GM20431 (cell line): ENCODE data around the gene ADD3.

Experiments used
- in situ Hi-C: fragments of 300-500 bp; cut with MseI, MboI; formaldehyde crosslinking; loops from one replicate; pipeline ENCODE4 v1.15.0; 2020; ENCODE audit warnings: low sequenced_read_pairs; ENCODE audit not compliant: unreplicated experiment

Gene ADD3

GRCh38 chr10:110052916-110053315 is 45.1 kb downstream of the ADD3 start:
- in situ Hi-C loops, result no loop called here

DNA sequence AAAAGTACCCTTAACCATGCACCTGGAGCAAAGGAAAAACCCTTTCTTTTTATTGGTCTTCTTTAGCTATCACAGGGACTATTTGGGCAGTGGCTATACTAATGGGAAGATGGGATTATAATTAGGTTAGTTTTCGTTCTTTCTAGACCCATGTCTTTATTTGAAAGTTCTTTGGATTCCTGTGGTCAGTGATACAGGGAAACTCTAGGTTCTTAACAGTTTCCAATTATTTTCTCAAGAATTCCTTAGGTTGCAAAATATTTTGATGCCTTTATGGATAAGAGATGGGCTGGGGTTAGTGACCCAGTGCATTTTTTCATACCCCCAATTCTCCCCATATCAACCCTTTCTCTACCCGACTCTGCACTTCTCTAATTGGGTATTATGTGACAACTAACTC is 49.0 kb downstream of the ADD3 start:
- in situ Hi-C loops, result no loop called here

DNA sequence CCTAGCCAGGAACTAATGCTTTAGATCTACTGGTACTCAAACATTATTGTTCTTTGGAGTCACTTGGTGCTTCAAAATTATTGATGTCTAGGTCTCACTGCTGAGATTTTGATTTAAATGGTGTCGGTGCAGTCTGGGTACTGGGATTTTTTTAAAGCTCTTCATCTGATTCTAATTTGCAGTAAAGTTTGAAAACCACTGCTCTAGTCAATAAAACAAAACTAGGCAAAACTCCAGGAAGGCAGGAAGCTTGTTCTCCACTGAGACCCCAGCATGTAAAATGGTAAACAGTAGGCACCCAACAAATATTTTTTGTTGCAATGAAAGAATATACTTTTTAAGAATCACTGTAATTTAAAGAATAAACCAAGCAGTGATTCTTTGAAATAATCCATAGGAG is 49.7 kb downstream of the ADD3 start:
- in situ Hi-C loops, result no loop called here

- in situ Hi-C loops, result no loop called here
Measured at GRCh38 chr10:110058212-110058611, 50.4 kb downstream of the ADD3 start.

- in situ Hi-C loops, result no loop called here
Measured at GRCh38 chr10:110059925-110060324, 52.1 kb downstream of the ADD3 start.

- in situ Hi-C loops, result no loop called here
Measured at GRCh38 chr10:110061687-110062086, 53.9 kb downstream of the ADD3 start.

GRCh38 chr10:110065269-110065668 is 57.5 kb downstream of the ADD3 start:
- in situ Hi-C loops, result no loop called here

GRCh38 chr10:110067960-110068770 is 60.4 kb downstream of the ADD3 start:
- in situ Hi-C loops, result no loop called here

DNA sequence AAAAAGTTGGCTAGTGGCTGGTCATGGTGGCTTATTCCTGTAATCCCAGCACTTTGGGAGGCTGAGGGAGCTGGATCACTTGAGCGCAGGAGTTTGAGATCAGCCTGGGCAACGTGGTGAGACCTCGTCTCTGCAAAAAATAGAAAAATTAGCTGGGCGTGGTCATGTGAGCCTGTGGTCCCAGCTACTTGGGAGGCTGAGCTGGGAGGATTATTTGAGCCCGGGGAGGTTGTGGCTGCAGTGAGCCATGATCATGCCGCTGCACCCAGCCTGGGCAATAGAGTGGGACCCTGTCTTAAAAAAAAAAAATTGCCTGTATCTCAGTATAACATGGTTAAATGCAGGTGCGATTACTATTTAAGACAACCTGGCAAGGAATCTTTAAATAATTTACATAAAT is 61.0 kb downstream of the ADD3 start:
- in situ Hi-C loops, result no loop called here

- in situ Hi-C loops, result no loop called here
Measured at GRCh38 chr10:110069502-110069982, 61.8 kb downstream of the ADD3 start.

GRCh38 chr10:110073896-110074295 is 66.1 kb downstream of the ADD3 start:
- in situ Hi-C loops, result no loop called here

DNA sequence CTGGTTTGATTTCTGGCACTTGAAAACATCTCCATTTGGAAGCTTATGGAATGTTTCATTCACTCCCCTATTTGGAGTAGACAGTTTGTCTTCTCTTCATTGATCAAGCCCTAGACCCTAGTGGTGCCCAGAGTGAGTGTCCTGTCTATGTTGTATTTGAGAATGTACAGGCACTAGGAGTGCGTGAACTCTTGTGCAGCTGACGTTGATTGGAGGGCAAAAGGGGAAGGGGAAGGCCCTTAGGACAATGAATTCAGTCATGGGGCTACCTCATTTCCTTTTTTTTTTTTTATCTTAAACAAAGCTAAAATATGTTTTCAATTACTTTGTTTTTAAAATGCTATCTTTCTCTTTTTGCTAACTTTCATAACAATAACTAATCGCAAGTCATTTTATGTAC is 66.5 kb downstream of the ADD3 start:
- in situ Hi-C loops, result no loop called here

- in situ Hi-C loops, result no loop called here
Measured at GRCh38 chr10:110074758-110075671, 67.2 kb downstream of the ADD3 start.

DNA sequence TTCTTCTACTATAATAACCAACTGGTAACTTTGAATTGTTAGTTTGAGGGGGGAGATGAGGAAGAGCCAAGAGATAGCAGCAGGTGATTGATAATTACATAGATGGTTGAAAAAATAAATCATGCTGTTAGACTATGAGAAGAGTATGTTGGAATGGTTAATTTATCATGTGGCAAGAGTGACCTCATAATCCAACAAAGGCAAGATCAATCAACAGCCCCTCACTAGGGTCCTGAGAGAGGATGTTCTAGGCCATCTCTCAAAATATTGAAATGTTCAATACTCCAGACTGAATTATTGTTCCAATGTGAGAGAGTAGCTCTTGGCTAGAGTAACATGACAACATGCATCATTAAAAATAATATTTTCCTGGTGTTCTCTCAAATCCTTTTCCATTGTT is 67.9 kb downstream of the ADD3 start:
- in situ Hi-C loops, result no loop called here

DNA sequence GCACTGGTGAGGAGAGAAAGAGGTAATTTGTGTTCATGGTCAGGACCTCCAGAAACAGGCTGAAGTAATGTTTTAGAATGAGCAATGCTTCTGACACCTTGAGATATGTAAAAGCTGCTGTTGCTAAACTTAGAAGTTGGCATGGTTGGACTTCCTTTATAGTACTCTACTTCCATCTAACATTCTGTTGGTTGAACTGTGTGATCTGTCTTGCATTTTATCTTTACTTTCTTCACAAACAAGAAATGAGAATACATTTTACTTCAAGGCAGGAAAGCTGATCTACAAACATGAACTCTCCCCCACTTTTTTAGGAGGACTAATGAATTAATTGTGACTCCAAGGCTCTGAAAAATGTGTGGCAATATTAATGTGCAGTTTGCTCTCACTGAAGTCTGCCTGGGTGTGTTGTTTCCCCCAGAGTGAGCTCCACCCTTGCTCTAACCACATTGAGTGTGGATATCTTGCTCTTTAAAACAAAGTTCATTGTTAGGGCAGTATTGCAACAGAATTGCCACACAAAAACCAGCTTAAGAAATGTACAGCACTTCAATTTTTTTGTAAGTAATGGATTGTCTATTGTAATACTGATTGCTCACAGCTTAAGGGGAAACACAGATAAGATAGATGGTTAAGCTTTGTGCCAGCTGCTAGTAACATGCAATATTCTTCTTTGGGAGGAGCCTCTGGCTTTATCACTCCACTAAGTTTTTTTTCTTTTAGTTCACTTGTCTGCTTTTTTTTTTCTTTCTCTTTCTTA is 69.0 kb downstream of the ADD3 start:
- in situ Hi-C loops, result no loop called here

- in situ Hi-C loops, result no loop called here
Measured at GRCh38 chr10:110077436-110078130, 69.8 kb downstream of the ADD3 start.

DNA sequence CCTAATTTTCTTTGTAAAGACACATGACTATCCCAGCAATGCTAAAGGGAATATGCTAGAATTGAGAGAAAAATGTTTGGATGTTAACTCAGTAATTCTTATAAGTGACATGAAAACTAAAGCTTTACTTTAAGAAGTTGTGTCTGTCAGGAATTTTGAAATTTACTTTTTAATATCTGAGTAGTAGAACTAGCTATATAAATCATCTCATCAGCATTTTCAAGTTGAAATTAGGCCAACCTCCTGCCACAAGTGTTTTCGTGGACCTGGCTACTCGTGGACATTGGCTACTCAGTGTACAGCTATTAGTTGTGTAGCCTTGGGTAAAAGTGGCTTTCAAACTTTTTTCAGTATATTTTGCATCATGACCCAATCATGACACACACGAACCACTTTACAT is 70.5 kb downstream of the ADD3 start:
- in situ Hi-C loops, result no loop called here

DNA sequence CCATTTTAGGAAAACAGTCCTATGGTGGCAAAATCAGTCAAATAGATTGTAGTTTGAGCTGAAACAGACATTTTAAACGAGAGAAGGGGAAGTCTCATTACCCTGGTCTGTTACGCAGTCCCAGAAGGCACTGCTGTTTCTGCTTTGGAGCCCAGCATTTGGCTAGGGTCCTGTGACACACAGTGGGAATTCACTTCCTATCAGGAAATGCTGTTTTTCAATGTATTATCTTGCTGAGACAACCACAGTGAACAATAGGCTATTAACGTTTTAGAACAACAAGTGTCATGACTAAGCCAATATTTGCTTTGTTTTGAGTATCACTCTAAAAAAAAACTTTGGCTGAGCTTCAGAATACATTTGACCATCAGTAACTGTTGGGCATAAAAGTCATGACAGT is 74.1 kb downstream of the ADD3 start:
- in situ Hi-C loops, result no loop called here

DNA sequence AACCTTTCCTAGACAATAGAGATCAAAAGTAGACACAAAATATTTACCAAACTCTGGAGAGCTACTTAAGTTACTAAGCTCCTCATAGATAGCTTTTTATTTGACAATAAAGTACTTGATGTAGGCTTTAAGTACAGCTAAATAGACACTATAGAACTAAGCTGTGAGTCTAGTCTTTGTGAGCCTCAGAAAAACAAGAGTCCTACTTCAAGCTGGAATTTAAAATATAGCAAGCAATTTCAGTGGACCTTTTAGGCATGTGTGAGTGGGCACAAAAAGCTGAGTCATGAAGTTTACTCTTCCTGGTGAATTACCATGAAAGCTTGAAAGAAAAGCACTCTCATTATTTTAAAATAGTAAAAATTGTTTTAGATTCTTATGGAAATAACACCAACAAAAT is 76.1 kb downstream of the ADD3 start:
- in situ Hi-C loops, result no loop called here

DNA sequence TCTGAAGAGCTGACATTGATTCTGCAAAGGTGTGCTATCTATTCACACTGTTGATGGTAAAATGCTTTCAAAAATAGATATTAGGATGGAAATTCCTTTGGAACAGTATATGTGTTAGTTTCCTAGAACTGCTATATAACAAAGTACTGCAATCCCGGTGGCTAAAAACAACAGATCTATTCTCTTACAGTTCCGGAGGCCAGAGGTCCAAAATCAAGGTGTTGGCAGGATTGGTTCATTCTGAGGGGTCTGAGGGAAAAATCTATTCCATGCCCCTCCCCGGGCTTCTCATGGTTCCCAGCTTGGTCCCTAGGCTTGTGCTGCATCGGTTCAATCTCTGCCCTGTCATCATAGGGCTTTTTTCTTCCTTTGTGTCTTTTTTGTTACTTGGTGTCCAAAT is 79.9 kb downstream of the ADD3 start:
- in situ Hi-C loops, result no loop called here
